Endometrial microvascular endothelial cells (primary cell): ENCODE data around the gene NANOS3. TPM values are rescaled to one million over a fixed set of nuclear protein-coding genes. Genes with fewer than 3 reads are reported as not detected.

ENCODE experiments used
- in situ Hi-C: cut with HindIII; loops from 2 replicates; pipeline ENCODE4 v1.10.0; 2017; ENCODE audit warnings: low sequenced_read_pairs, low pct_unique_long_range_greater_than_20kb; ENCODE audit errors: inconsistent ontology term
- total RNA-seq: library from RNA; depleted of rRNA; stranded (reverse); fragments of >200 nt; gene quantifications from one replicate; pipeline ENCODE4 v1.2.3, GENCODE V29; 2015; ENCODE audit errors: inconsistent ontology term

The NANOS3 gene
- total RNA-seq, 1 donor from 2014 or later: not detected

GRCh38 chr19:13881692-13882418, 4.9 kb downstream of the NANOS3 start:
- in situ Hi-C loops: loop anchor here (25.0 kb wide), 1 partner anchor 205 kb away; the partner anchor contains the start of genes C19orf67 and SAMD1

GRCh38 chr19:13882419-13882795, 5.5 kb downstream of the NANOS3 start:
- in situ Hi-C loops: loop anchor here (25.0 kb wide), 1 partner anchor 205 kb away; the partner anchor contains the start of genes C19orf67 and SAMD1

GRCh38 chr19:13882836-13883235, 5.9 kb downstream of the NANOS3 start:
- in situ Hi-C loops: loop anchor here (25.0 kb wide), 1 partner anchor 204 kb away; the partner anchor contains the start of genes C19orf67 and SAMD1

GRCh38 chr19:13883516-13884064, 6.7 kb downstream of the NANOS3 start:
- in situ Hi-C loops: loop anchor here (25.0 kb wide), 1 partner anchor 204 kb away; the partner anchor contains the start of genes C19orf67 and SAMD1

- in situ Hi-C loops: loop anchor here (25.0 kb wide), 1 partner anchor 202 kb away; the partner anchor contains the start of genes C19orf67 and SAMD1
Observed at GRCh38 chr19:13884726-13885591, 8.0 kb downstream of the NANOS3 start.

GRCh38 chr19:13885826-13886365, 9.0 kb downstream of the NANOS3 start:
- in situ Hi-C loops: loop anchor here (25.0 kb wide), 1 partner anchor 201 kb away; the partner anchor contains the start of genes C19orf67 and SAMD1

GRCh38 chr19:13887018-13887436, 10.1 kb downstream of the NANOS3 start:
- in situ Hi-C loops: loop anchor here (25.0 kb wide), 1 partner anchor 200 kb away; the partner anchor contains the start of genes C19orf67 and SAMD1

GRCh38 chr19:13887517-13887916, 10.6 kb downstream of the NANOS3 start:
- in situ Hi-C loops: loop anchor here (25.0 kb wide), 1 partner anchor 200 kb away; the partner anchor contains the start of genes C19orf67 and SAMD1

- in situ Hi-C loops: loop anchor here (25.0 kb wide), 1 partner anchor 199 kb away; the partner anchor contains the start of genes C19orf67 and SAMD1
Observed at GRCh38 chr19:13888281-13888680, 11.3 kb downstream of the NANOS3 start.

- in situ Hi-C loops: loop anchor here (25.0 kb wide), 1 partner anchor 197 kb away; the partner anchor contains the start of genes C19orf67 and SAMD1
Observed at GRCh38 chr19:13890136-13890535, 13.2 kb downstream of the NANOS3 start.

GRCh38 chr19:13892870-13893269, 15.9 kb downstream of the NANOS3 start:
- in situ Hi-C loops: loop anchor here (25.0 kb wide), 1 partner anchor 194 kb away; the partner anchor contains the start of genes C19orf67 and SAMD1

GRCh38 chr19:13894552-13894951, 17.6 kb downstream of the NANOS3 start:
- in situ Hi-C loops: loop anchor here (25.0 kb wide), 1 partner anchor 193 kb away; the partner anchor contains the start of genes C19orf67 and SAMD1

- in situ Hi-C loops: loop anchor here (25.0 kb wide), 1 partner anchor 191 kb away; the partner anchor contains the start of genes C19orf67 and SAMD1
Observed at GRCh38 chr19:13896227-13896626, 19.3 kb downstream of the NANOS3 start.

GRCh38 chr19:13899393-13899792, 22.5 kb downstream of the NANOS3 start:
- in situ Hi-C loops: loop anchor here (25.0 kb wide), 1 partner anchor 188 kb away; the partner anchor contains the start of genes C19orf67 and SAMD1

- in situ Hi-C loops: loop anchor here (25.0 kb wide), 1 partner anchor 187 kb away; the partner anchor contains the start of genes C19orf67 and SAMD1
Observed at GRCh38 chr19:13899912-13900584, 23.1 kb downstream of the NANOS3 start.

- in situ Hi-C loops: no loop called here
Observed at GRCh38 chr19:13902993-13903555, 26.1 kb downstream of the NANOS3 start.
